H1 (cell line): ENCODE data around the gene KRT80. TPM values are rescaled to one million over a fixed set of nuclear protein-coding genes. Genes with fewer than 3 reads are reported as not detected.

Experiments
- CTCF ChIA-PET: fragments of 300-600 bp; sonication (Branson Sonifier 250); formaldehyde crosslinking; loops from one replicate; lab custom pipeline; 2021; ENCODE audit not compliant: partially characterized antibody; lab: Charles Lee
- POLR2A ChIA-PET: fragments of 300-600 bp; sonication (Branson Sonifier 250); formaldehyde crosslinking; loops from one replicate; lab custom pipeline; 2021; ENCODE audit warnings: inconsistent platforms; ENCODE audit not compliant: partially characterized antibody; lab: Charles Lee
- DNase-seq, 2 experiments: peaks; one replicate each; pipeline versions ENCODE4 v3.0.0 to v3.0.0-alpha.2; 2010 to 2022; ENCODE audit warnings: low spot score in 2 of 2, low read depth in 1 of 2, mixed read lengths in 1 of 2
- FAIRE-seq: peaks from 2 replicates; lab custom pipeline; 2011; peaks lifted over from hg19 to GRCh38; lab: Jason Lieb, UNC
- H2AFZ ChIP-seq: 2 replicates; pipeline ENCODE4 v1.8.1; 2012; ENCODE audit warnings: low read length, inconsistent platforms
- H2AK5ac ChIP-seq: 2 replicates; pipeline ENCODE4 v1.6.1; 2013; ENCODE audit warnings: low read depth, low read length
- H2BK120ac ChIP-seq: replicated peaks from 2 replicates; pipeline ENCODE3; 2013; ENCODE audit warnings: low read depth, low read length, inconsistent platforms
- H2BK12ac ChIP-seq: 2 replicates; pipeline ENCODE4 v1.6.1; 2013; ENCODE audit warnings: low read depth, low read length
- H2BK15ac ChIP-seq: 2 replicates; pipeline ENCODE4 v1.6.1; 2013; ENCODE audit warnings: low read length
- H2BK20ac ChIP-seq: 2 replicates; pipeline ENCODE4 v1.6.1; 2013; ENCODE audit warnings: low read length
- H2BK5ac ChIP-seq: 2 replicates; pipeline ENCODE4 v1.6.1; 2013; ENCODE audit warnings: low read depth, low read length
- H3K14ac ChIP-seq: 2 replicates; pipeline ENCODE4 v1.6.1; 2013; ENCODE audit warnings: inconsistent platforms; ENCODE audit not compliant: insufficient read length
- H3K18ac ChIP-seq: 2 replicates; pipeline ENCODE4 v1.6.1; 2013; ENCODE audit warnings: low read length; ENCODE audit errors: extremely low read depth
- H3K23ac ChIP-seq: 2 replicates; pipeline ENCODE4 v1.6.1; 2013; ENCODE audit warnings: inconsistent platforms; ENCODE audit not compliant: insufficient read length
- H3K23me2 ChIP-seq: 2 replicates; pipeline ENCODE4 v1.6.1; 2013; ENCODE audit warnings: low read depth, low read length
- H3K27ac ChIP-seq: 2 replicates; pipeline ENCODE4 v1.6.1; 2011; ENCODE audit warnings: low read depth, low read length, inconsistent platforms
- H3K27me3 ChIP-seq, 4 experiments: replicated peaks in 1 of 4; 1 replicate in 1 of 4; 2 replicates in 3 of 4; pipeline versions ENCODE4 v1.6.1 to v1.8.1; 2011 to 2013; ENCODE audit warnings: low read length in 3 of 4, mild to moderate bottlenecking in 3 of 4, inconsistent platforms in 2 of 4, mixed read lengths in 2 of 4, moderate library complexity in 1 of 4; ENCODE audit not compliant: control insufficient read depth in 3 of 4, insufficient read depth in 3 of 4; ENCODE audit errors: extremely low read depth in 1 of 4
- H3K36me3 ChIP-seq, 4 experiments: 2 replicates each; pipeline versions ENCODE4 v1.6.1 to v1.8.1; 2011 to 2013; ENCODE audit warnings: mild to moderate bottlenecking in 4 of 4, low read length in 3 of 4, moderate library complexity in 2 of 4, control low read depth in 1 of 4, inconsistent platforms in 1 of 4; ENCODE audit not compliant: insufficient read depth in 4 of 4, control insufficient read depth in 2 of 4
- H3K4ac ChIP-seq: replicated peaks from 2 replicates; pipeline ENCODE3; 2013; ENCODE audit warnings: low read length, low read depth, mixed read lengths, inconsistent platforms; ENCODE audit not compliant: insufficient read length
- H3K4me1 ChIP-seq, 4 experiments: replicated peaks in 1 of 4; 1 replicate in 1 of 4; 2 replicates in 3 of 4; pipeline versions ENCODE4 v1.6.1 to v1.8.1; 2011 to 2013; ENCODE audit warnings: low read length in 3 of 4, inconsistent platforms in 2 of 4, mixed read lengths in 1 of 4; ENCODE audit not compliant: insufficient read depth in 4 of 4, control insufficient read depth in 3 of 4
- H3K4me2 ChIP-seq, 2 experiments: 2 replicates each; pipeline versions ENCODE4 v1.6.1 to v1.8.1; 2011 to 2013; ENCODE audit warnings: low read depth in 2 of 2, low read length in 2 of 2, control low read depth in 1 of 2, inconsistent platforms in 1 of 2, mild to moderate bottlenecking in 1 of 2; ENCODE audit not compliant: insufficient read depth in 1 of 2
- H3K4me3 ChIP-seq, 4 experiments: fragments of 200-600, 300-600 bp in 1 of 4; sonication (generic), shearing (Covaris generic), sonication (Bioruptor Twin) in 1 of 4; 2 replicates each; pipeline versions ENCODE4 v1.5.1 to v1.8.1; 2011 to 2016; ENCODE audit warnings: low read length in 4 of 4, low read depth in 3 of 4, control low read depth in 2 of 4, inconsistent platforms in 2 of 4, mild to moderate bottlenecking in 2 of 4, mixed read lengths in 1 of 4, moderate library complexity in 1 of 4; ENCODE audit not compliant: insufficient read depth in 2 of 4; ENCODE audit errors: extremely low read depth in 1 of 4
- H3K56ac ChIP-seq: replicated peaks from 2 replicates; pipeline ENCODE3; 2013; ENCODE audit warnings: low read depth, mild to moderate bottlenecking, mixed read lengths, low read length, inconsistent platforms; ENCODE audit not compliant: insufficient read length
- H3K79me1 ChIP-seq: 2 replicates; pipeline ENCODE4 v1.6.1; 2013; ENCODE audit warnings: low read depth, low read length, control low read depth
- H3K79me2 ChIP-seq, 2 experiments: 2 replicates each; pipeline versions ENCODE4 v1.6.1 to v1.8.1; 2012 to 2013; ENCODE audit warnings: low read length in 2 of 2, mild to moderate bottlenecking in 2 of 2, inconsistent platforms in 1 of 2; ENCODE audit not compliant: insufficient read depth in 2 of 2, control insufficient read depth in 1 of 2
- H3K9ac ChIP-seq, 4 experiments: replicated peaks in 1 of 4; 1 replicate in 1 of 4; 2 replicates in 3 of 4; pipeline versions ENCODE4 v1.6.1 to v1.8.1; 2011 to 2013; ENCODE audit warnings: low read depth in 3 of 4, low read length in 3 of 4, control low read depth in 2 of 4, mild to moderate bottlenecking in 2 of 4, moderate library complexity in 2 of 4, inconsistent platforms in 1 of 4; ENCODE audit errors: extremely low read depth in 1 of 4
- H3K9me3 ChIP-seq, 2 experiments: 2 replicates each; pipeline versions ENCODE4 v1.6.1 to v1.8.1; 2012 to 2013; ENCODE audit warnings: mild to moderate bottlenecking in 2 of 2, moderate library complexity in 2 of 2, control low read depth in 1 of 2, inconsistent platforms in 1 of 2, low read depth in 1 of 2, low read length in 1 of 2, mixed read lengths in 1 of 2; ENCODE audit not compliant: insufficient read depth in 2 of 2
- H4K20me1 ChIP-seq, 2 experiments: replicated peaks in 1 of 2; 2 replicates each; pipeline versions ENCODE3 to v1.8.1; 2011 to 2013; ENCODE audit warnings: inconsistent platforms in 2 of 2, low read length in 2 of 2, mild to moderate bottlenecking in 1 of 2; ENCODE audit not compliant: insufficient read depth in 2 of 2, control insufficient read depth in 1 of 2
- H4K5ac ChIP-seq: 2 replicates; pipeline ENCODE4 v1.6.1; 2013; ENCODE audit warnings: low read length, low read depth, mixed read lengths, inconsistent platforms; ENCODE audit not compliant: insufficient read length
- H4K8ac ChIP-seq: 2 replicates; pipeline ENCODE4 v1.8.0; 2013; ENCODE audit warnings: mild to moderate bottlenecking, moderate library complexity, low read length, inconsistent platforms; ENCODE audit not compliant: insufficient read depth; ENCODE audit errors: extremely low read depth
- H4K91ac ChIP-seq: replicated peaks from 2 replicates; pipeline ENCODE3; 2013; ENCODE audit warnings: low read length, mixed read lengths, inconsistent platforms; ENCODE audit not compliant: insufficient read length
- CBX5 ChIP-seq: fragments of 300-800, 300-1000 bp; sonication (generic); IDR thresholded peaks from 2 replicates; pipeline ENCODE4 v1.7.1; 2016; ENCODE audit warnings: antibody characterized with exemption, low read length, low read depth
- EGR1 ChIP-seq: IDR thresholded peaks from 2 replicates; pipeline ENCODE4 v1.6.1; 2011; ENCODE audit warnings: low read depth, low read length, borderline replicate concordance
- JUN ChIP-seq: IDR thresholded peaks from 2 replicates; pipeline ENCODE4 v1.6.1; 2011; ENCODE audit warnings: low read depth, mild to moderate bottlenecking, improper control_type of control experiment, low read length
- MAFK ChIP-seq: IDR thresholded peaks from 2 replicates; pipeline ENCODE4 v1.6.1; 2012; ENCODE audit warnings: low read depth, mild to moderate bottlenecking, improper control_type of control experiment, low read length
- NRF1 ChIP-seq: IDR thresholded peaks from 2 replicates; pipeline ENCODE4 v1.6.1; 2011; ENCODE audit warnings: mild to moderate bottlenecking, low read depth, low read length, improper control_type of control experiment
- POLR2A ChIP-seq, 2 experiments: IDR thresholded peaks; 1 replicate in 1 of 2; 2 replicates in 1 of 2; pipeline ENCODE4 v1.6.1; 2011; ENCODE audit warnings: low read depth in 2 of 2, low read length in 2 of 2, mild to moderate bottlenecking in 2 of 2; ENCODE audit errors: control extremely low read depth in 1 of 2
- RAD21 ChIP-seq, 2 experiments: IDR thresholded peaks in 1 of 2; conservative IDR thresholded peaks in 1 of 2; 2 replicates each; pipeline ENCODE4 v1.6.1; 2011; ENCODE audit warnings: low read depth in 2 of 2, low read length in 2 of 2, improper control_type of control experiment in 1 of 2, inconsistent platforms in 1 of 2, mild to moderate bottlenecking in 1 of 2, moderate library complexity in 1 of 2
- RNF2 ChIP-seq: fragments of 200-900, 300-1000 bp; sonication (generic); IDR thresholded peaks from 2 replicates; pipeline ENCODE4 v1.7.1; 2016; ENCODE audit warnings: borderline replicate concordance, low read depth, mild to moderate bottlenecking, antibody characterized with exemption, low read length; ENCODE audit not compliant: poor library complexity, severe bottlenecking; ENCODE audit errors: missing control alignments
- SIRT6 ChIP-seq: IDR thresholded peaks from one replicate; pipeline ENCODE4 v1.7.1; 2012; ENCODE audit warnings: low read length, inconsistent platforms
- SIX5 ChIP-seq: IDR thresholded peaks from 2 replicates; pipeline ENCODE4 v1.6.1; 2011; ENCODE audit warnings: mild to moderate bottlenecking, low read depth, low read length
- WGBS, 2 experiments: shearing (Covaris generic) in 1 of 2; methylation state at CpG; one replicate each; pipeline versions ENCODE4 v1.1.6 to v1.1.7; 2013 to 2015; ENCODE audit warnings: low lambda C conversion rate in 2 of 2, mixed read lengths in 2 of 2, inconsistent platforms in 1 of 2, low coverage in 1 of 2, missing lambda C conversion rate in 1 of 2; ENCODE audit not compliant: insufficient replicate concordance in 2 of 2, insufficient coverage in 1 of 2, insufficient read length in 1 of 2; ENCODE audit errors: extremely low coverage in 1 of 2, missing lambda C conversion rate in 1 of 2; 5-methylcytosine and 5-hydroxymethylcytosine counted together
- polyA plus RNA-seq, 7 experiments: library from polyadenylated mRNA; depleted of rRNA in 3 of 7; stranded (reverse) in 5 of 7; unstranded in 2 of 7; fragments of >200 nt in 5 of 7; fragments of 200-250 nt in 2 of 7; gene quantifications; 1 replicate in 5 of 7; 2 replicates in 1 of 7; 4 replicates in 1 of 7; pipeline versions ENCODE4 v1.2.1 to v1.2.3, GENCODE V29; 2011 to 2013; ENCODE audit warnings: missing spikeins in 2 of 7, mixed read lengths in 2 of 7
- total RNA-seq: library from RNA; stranded (reverse); fragmentation: NEBNext Ultra II Directional; extraction: Animal tissue kit (Norgen Biotek cat#: 25700); gene quantifications from 2 replicates; pipeline ENCODE4 v1.2.1, GENCODE V29; 2021
- TF ChIP-seq, protein P1 (sequence below), 3 experiments: IDR thresholded peaks; 1 replicate in 2 of 3; 2 replicates in 1 of 3; pipeline versions ENCODE4 v1.5.1 to v1.6.1; 2011; ENCODE audit warnings: low read length in 3 of 3, mild to moderate bottlenecking in 3 of 3, inconsistent platforms in 2 of 3, low read depth in 1 of 3, moderate library complexity in 1 of 3; ENCODE audit not compliant: insufficient read depth in 1 of 3; ENCODE audit errors: control extremely low read depth in 1 of 3

Gene KRT80
- total and polyA plus RNA-seq, 2 of the 8 experiments (the other 6 are each of a cell fraction or from before 2014, with no cell fraction given) = 0.05 TPM; not detected in 1

DNA sequence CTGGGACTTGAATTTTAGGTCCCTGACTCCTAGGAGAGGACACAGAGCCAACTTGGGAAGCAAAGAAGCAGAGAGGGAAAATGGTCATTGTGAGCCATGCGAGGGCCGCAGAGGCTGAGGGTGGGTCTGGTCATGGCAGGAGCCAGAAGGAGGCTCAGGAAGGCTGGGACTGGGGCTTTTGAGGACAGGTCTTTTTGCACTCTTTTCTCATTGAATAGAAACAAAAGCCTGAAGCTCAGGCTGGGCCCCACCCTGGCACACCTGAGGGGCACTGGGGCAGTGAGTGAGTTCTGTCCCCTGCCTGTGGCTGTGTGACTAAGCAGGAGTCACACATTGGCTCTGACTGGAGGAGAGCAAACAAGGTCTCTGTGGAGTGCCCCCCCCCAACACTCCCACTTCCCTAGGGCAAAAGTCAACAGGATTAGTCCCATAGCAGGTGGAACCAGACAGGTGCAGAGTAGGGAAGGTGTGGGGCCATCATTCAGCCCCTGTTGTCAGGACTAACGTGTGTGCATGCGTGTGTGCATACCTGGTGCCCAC is 44.1 kb upstream of the KRT80 start:
- H4K20me1 ChIP-seq = no peaks in the 10 kb centered on the region
- H3K4me1 ChIP-seq = peaks cover 14 to 40% (median 26%) of the 10 kb centered on the region in 4 experiments
- no peak overlapping the region for H2AFZ ChIP-seq
- no peak overlapping the region for H4K91ac ChIP-seq
- H4K8ac ChIP-seq = no peak overlapping the region
- no peak overlapping the region for H3K56ac ChIP-seq
- no peak overlapping the region for H3K23ac ChIP-seq
- no peak overlapping the region for H3K18ac ChIP-seq
- H3K27ac ChIP-seq = no peak overlapping the region
- H2AK5ac ChIP-seq = no peak overlapping the region
- peaks cover 0 to 45% (median 22%) of the 10 kb centered on the region in 4 experiments; a peak in 6 of 7 replicates for H3K27me3 ChIP-seq
- no peaks in the 10 kb centered on the region for H3K79me2 ChIP-seq
- H3K23me2 ChIP-seq = peaks cover 8% of the 10 kb centered on the region; the same call in 1 of the 2 replicates
- no peak overlapping the region for H2BK120ac ChIP-seq
- no peak overlapping the region for H3K4me2 ChIP-seq
- ChIA-PET POLR2A (interaction anchor here (0.6 to 0.7 kb wide), 2 partner anchors 19 to 393 kb away, joined by 3 read pairs; no protein-coding TSS in a partner anchor), CTCF (interaction anchor here (1.0 to 17.6 kb wide), 15 partner anchors 10 to 644 kb away, joined by 3 to 151 read pairs (median 6); no protein-coding TSS in a partner anchor)
- H3K9me3 ChIP-seq = no peaks in the 10 kb centered on the region
- H3K9ac ChIP-seq = no peak overlapping the region
- no peak for DNase-seq
- no peak overlapping the region for H3K4me3 ChIP-seq
- 96% methylated on average over 2 of the region's 4 CpGs; no CpG with 5 or more reads in 1 of the 2 experiments for WGBS, 2 experiments
- no peak overlapping the region for H4K5ac ChIP-seq
- H2BK5ac ChIP-seq = no peak overlapping the region
- H2BK20ac ChIP-seq = no peak overlapping the region
- H3K36me3 ChIP-seq = no peaks in the 10 kb centered on the region; a peak in 1 of 8 replicates
- no peaks in the 10 kb centered on the region for H3K79me1 ChIP-seq
- H2BK15ac ChIP-seq = no peak overlapping the region
- H3K14ac ChIP-seq = no peak overlapping the region
- no peak for FAIRE-seq
- H2BK12ac ChIP-seq = no peak overlapping the region
- no peak overlapping the region for H3K4ac ChIP-seq
- TF ChIP-seq SIRT6 = no peak
- no peak for TF ChIP-seq RAD21 (IDR thresholded peaks at IDR 0.05 in 1 of 2, conservative IDR thresholded peaks at IDR 0.05 in 1 of 2; ENCODE audit: low read depth in 2 of 2, low read length in 2 of 2)
- no peak for TF ChIP-seq NRF1
- no peak for TF ChIP-seq JUN
- no peak for TF ChIP-seq RNF2
- TF ChIP-seq EGR1 = no peak
- no peak for TF ChIP-seq SIX5
- TF ChIP-seq CBX5 = no peak
- TF ChIP-seq POLR2A (IDR thresholded peaks at IDR 0.05; ENCODE audit: control extremely low read depth in 1 of 2, low read depth in 2 of 2, low read length in 2 of 2) = no peak
- TF ChIP-seq MAFK = no peak
- TF ChIP-seq, protein P1, sequence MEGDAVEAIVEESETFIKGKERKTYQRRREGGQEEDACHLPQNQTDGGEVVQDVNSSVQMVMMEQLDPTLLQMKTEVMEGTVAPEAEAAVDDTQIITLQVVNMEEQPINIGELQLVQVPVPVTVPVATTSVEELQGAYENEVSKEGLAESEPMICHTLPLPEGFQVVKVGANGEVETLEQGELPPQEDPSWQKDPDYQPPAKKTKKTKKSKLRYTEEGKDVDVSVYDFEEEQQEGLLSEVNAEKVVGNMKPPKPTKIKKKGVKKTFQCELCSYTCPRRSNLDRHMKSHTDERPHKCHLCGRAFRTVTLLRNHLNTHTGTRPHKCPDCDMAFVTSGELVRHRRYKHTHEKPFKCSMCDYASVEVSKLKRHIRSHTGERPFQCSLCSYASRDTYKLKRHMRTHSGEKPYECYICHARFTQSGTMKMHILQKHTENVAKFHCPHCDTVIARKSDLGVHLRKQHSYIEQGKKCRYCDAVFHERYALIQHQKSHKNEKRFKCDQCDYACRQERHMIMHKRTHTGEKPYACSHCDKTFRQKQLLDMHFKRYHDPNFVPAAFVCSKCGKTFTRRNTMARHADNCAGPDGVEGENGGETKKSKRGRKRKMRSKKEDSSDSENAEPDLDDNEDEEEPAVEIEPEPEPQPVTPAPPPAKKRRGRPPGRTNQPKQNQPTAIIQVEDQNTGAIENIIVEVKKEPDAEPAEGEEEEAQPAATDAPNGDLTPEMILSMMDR (IDR thresholded peaks at IDR 0.05; ENCODE audit: control extremely low read depth in 1 of 3, insufficient read depth in 1 of 3, low read depth in 1 of 3, low read length in 3 of 3) = no peak
